Stimulated activated CD4-positive, alpha-beta T cell treated with anti-CD3 and anti-CD28 coated beads, TNF-alpha, amount 100 ng/mL, for 24 hours (primary cell): ENCODE measurements around the gene FGR.
"Not testable (repeated sequence)": the region's sequence is repeated elsewhere in the genome, so short reads cannot be mapped to it uniquely, and the experiment has no call there.

Experiments used
- DNase-seq, 3 experiments: peaks; one replicate each; pipeline ENCODE4 v3.0.0-alpha.2; 2020; ENCODE audit warnings: low read depth in 3 of 3

Gene FGR

GRCh38 chr1:27660300-27660835 lies 25.4 kb upstream of the FGR start:
- DNase-seq = no peak

GRCh38 chr1:27659497-27660299 lies 24.7 kb upstream of the FGR start:
- peak; percentile 67 to 87 (median 70) for DNase-seq

GRCh38 chr1:27658951-27659496 lies 24.0 kb upstream of the FGR start:
- DNase-seq = peak in 1 of 3 experiments; percentile 26

- no peak for DNase-seq
These were observed 21.3 kb upstream of the FGR start for GRCh38 chr1:27656157-27656893.

- DNase-seq = no peak
These were observed 20.4 kb upstream of the FGR start for GRCh38 chr1:27655151-27655937.

- DNase-seq = no peak
These were observed 17.3 kb upstream of the FGR start for GRCh38 chr1:27652111-27652864.

- no peak for DNase-seq
These were observed 15.7 kb upstream of the FGR start for GRCh38 chr1:27650539-27651175.

GRCh38 chr1:27650171-27650538 lies 15.2 kb upstream of the FGR start:
- DNase-seq = no peak

- DNase-seq = no peak
These were observed 14.3 kb upstream of the FGR start for GRCh38 chr1:27649306-27649635.

- DNase-seq = no peak
These were observed 13.8 kb upstream of the FGR start for GRCh38 chr1:27648602-27649305.

- DNase-seq = no peak
These were observed 12.3 kb upstream of the FGR start for GRCh38 chr1:27647328-27647727.

- DNase-seq = no peak
These were observed 11.7 kb upstream of the FGR start for GRCh38 chr1:27646676-27647075.

GRCh38 chr1:27645071-27645415 lies 10.1 kb upstream of the FGR start:
- no peak for DNase-seq

- no peak for DNase-seq
These were observed 9.5 kb upstream of the FGR start for GRCh38 chr1:27644369-27645070.

GRCh38 chr1:27643600-27644368 lies 8.8 kb upstream of the FGR start:
- DNase-seq = peak; percentile 49 to 64 (median 53)

- not testable (repeated sequence) for DNase-seq
These were observed 5.5 kb upstream of the FGR start for GRCh38 chr1:27640514-27640913.

- no peak for DNase-seq
These were observed 3.8 kb upstream of the FGR start for GRCh38 chr1:27638805-27639204.

- DNase-seq = no peak
These were observed 3.2 kb upstream of the FGR start for GRCh38 chr1:27638047-27638734.
